GM10266 (cell line): ENCODE data around the gene SCTR.

ENCODE experiments used
- DNase-seq: peaks from one replicate; pipeline ENCODE4 v3.0.0; 2012; ENCODE audit errors: extremely low spot score
- CTCF ChIP-seq: IDR thresholded peaks from 2 replicates; pipeline ENCODE4 v1.5.1; 2012; ENCODE audit warnings: mild to moderate bottlenecking, low read depth; ENCODE audit not compliant: control insufficient read depth, insufficient read depth; ENCODE audit errors: missing control alignments

SCTR gene

GRCh38 chr2:119455066-119455718 lies 69.1 kb downstream of the SCTR start:
- no peak for TF ChIP-seq CTCF
- DNase-seq, result no peak

- TF ChIP-seq CTCF, result no peak
- DNase-seq, result no peak
These were observed 70.2 kb downstream of the SCTR start for GRCh38 chr2:119453972-119454593.

GRCh38 chr2:119451336-119452050 lies 72.8 kb downstream of the SCTR start:
- no peak for DNase-seq
- no peak for TF ChIP-seq CTCF

- TF ChIP-seq CTCF, result no peak
These were observed 74.8 kb downstream of the SCTR start for GRCh38 chr2:119449521-119449920.

GRCh38 chr2:119448427-119449141 lies 75.7 kb downstream of the SCTR start:
- TF ChIP-seq CTCF, result no peak
- DNase-seq, result no peak

More at GRCh38 chr2:119449521-119449920, 74.8 kb downstream of the SCTR start:
- no peak for DNase-seq

GRCh38 chr2:119446037-119446436 lies 78.2 kb downstream of the SCTR start:
- no peak for TF ChIP-seq CTCF

More at GRCh38 chr2:119446037-119446436, 78.2 kb downstream of the SCTR start:
- DNase-seq, result no peak
